Measurements from ENCODE around the gene MRPL16.

GRCh38 chr11:59857439-59858434, 47.2 kb upstream of the MRPL16 start:
- no peak for TF ChIP-seq CTCF (IDR thresholded peaks at IDR 0.05)
- TF ChIP-seq POLR2AphosphoS5 (IDR thresholded peaks at IDR 0.05), result no peak
